Nucleus accumbens (tissue), 56 donors: Measurements from ENCODE around the gene TATDN2.

ENCODE experiments used
- DNase-seq, 56 donors: peaks; one replicate each; lab custom pipeline; 2025; lab: John Stamatoyannopoulos, UW

The TATDN2 gene

DNA sequence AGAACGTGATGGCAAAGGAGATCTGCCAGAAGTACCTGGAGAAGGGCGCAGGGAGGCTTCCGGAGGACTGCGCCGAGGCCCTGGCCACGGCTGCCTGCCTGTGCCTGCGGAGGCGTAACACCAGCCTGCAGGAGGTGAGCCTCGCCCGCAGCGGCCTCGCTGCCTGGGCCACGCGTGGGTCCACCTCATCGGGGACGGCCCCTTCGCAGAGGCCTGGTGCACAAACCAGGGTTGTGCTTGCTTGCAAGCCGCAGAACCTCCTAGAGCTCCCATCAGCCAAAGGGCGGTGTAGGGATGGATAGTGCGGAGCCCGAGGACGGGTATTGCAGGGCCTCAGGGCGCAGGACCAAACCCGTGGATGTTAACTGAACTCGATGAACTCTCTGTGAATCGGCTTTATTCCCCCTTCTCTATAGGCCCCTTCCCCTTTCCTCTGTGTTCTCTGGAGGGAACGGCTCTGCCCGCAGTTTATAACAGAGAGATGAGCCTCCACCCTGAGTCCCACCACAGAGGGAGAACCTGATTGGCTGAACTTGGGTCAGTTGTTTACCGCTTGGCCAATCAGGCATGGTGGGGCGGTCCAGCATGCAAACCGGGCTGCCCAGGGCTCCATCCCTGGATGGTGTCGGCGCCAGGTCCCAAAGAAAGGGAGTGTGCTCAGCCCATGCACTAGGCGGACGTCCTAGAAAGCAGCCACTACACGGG lies 13.6 kb upstream of the TATDN2 start:
- no peak for DNase-seq

DNA sequence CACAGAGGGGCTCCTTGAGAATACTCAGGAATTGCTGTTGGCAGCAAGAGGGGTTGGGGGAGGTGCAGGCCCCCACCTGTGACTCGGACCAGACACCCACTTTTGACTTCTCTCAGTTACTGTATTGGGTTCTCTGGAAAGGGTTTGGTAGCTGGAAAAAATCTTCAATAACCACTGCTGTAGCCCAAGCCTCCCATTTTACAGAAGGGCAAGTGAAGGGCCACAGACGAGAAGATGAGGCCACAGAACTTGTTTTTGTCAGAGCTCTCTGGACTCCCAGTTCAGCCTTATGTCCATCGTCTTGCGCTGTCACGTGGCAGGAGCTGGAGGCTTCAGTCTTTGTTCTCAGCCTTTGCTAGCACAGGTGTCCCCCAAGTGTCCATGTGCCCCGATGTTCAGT lies 12.7 kb upstream of the TATDN2 start:
- DNase-seq, result no peak

DNA sequence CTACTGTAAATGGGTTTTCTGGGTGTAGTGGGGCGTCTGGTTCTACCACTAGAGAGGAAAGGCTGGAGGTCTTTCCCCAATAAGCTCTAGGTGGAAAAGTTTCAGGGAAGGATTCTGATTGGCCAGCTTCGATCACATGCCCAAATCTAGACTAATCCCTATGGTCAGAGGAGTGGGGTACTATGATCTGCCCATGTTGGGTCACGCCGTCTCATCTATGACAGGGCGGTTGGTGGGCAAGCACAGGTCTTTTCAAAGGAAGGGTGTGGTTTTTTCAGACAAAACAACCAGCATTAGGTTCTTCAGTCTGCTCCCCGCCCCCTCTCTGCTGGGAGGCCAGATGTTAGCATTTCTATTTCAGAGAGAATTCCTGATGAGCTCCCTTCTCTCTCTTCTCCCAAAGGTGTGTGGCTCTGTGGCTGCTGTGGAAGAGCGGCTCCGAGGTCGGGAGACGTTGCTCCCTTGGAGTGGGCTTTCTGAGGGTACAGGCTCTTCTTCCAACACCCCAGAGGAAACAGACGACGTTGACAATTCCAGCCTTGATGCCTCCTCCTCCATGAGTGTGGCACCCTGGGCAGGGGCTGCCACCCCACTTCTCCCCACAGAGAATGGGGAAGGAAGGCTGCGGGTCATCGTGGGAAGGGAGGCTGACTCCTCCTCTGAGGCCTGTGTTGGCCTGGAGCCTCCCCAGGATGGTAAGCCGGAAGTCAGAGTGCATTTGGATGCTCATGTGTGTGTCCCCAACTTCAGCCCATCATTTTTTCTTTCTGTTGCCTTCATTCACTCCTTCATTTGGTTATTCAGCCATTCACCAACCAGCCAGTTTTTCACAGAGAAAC lies 9.7 kb upstream of the TATDN2 start:
- no peak for DNase-seq

DNA sequence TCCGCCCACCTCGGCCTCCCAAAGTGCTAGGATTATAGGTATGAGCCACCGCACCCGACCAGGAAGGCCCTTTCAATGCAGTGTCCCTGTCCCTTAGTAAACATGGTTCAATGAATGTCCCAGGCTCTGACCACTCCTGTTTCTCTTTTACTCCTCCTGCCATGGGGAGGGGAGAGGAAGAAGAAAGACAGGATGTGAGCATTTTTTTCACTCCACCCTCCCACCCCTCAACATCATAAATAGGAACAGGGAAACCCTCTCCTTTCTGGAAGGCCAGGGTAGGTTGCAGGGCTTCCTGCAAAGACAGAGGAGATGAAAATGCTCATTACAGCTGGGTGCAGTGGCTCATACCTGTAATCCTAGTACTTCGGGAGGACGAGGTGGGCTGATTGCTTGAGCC lies 7.5 kb upstream of the TATDN2 start:
- DNase-seq, result no peak

DNA sequence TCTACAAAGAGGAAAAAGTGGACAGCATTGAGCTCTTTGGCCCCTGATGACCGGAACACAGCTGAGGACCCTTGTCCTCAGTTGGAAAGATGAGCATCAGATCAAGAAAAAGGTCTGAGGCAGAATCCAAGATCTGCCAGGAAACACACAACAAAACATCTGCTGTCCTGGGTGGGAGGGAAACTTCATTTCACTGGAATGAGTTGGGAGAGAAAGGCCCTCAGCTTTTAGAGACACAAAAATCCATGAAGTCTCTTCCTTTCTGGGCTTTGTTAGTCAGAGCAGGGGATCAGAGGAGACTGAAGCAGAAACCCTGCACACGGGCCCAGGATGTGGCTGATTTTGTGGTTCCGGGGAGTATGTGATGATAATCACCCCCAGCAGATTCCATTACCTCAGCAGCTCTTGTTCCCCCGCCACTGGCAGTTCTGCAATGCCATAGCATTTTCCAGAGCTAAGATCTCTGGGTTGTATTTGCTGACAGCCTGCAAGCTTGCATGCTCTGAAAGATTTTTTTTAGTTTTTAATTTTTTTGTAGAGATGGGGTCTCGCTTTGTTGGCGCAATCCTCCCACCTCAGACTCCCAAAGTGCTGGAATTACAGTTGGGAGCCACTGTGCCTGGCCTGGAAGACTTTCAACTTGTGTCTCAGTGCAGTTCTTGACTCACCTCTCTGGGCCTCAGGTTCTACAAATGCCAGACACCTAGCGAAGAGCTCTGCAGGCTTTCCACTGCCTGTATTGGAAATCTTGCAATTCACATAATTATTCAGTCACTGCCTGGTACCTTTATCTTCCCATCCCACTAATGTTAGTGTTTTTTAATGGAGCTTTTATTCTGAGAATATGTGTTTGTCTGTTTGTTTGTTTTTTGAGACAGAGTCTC lies 5.8 kb upstream of the TATDN2 start:
- no peak for DNase-seq

DNA sequence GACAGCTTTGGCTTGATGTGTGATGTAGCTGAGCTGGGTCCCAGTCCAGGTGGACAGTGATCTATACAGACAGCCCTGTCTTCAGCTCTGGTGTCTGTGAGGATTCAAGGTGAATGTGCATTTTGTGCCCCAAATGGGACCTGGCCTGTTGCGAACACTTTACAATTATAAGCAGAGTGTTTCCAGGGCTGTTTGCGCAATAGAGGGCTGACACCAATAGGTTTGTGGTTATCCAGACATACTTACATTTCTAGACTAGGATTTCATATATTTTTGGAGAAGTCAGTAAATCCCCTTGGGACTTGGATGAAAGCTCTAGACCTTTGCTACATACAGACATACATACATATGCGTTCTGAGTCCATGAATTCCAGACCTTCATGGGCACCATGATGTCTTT lies 4.2 kb upstream of the TATDN2 start:
- no peak for DNase-seq

DNA sequence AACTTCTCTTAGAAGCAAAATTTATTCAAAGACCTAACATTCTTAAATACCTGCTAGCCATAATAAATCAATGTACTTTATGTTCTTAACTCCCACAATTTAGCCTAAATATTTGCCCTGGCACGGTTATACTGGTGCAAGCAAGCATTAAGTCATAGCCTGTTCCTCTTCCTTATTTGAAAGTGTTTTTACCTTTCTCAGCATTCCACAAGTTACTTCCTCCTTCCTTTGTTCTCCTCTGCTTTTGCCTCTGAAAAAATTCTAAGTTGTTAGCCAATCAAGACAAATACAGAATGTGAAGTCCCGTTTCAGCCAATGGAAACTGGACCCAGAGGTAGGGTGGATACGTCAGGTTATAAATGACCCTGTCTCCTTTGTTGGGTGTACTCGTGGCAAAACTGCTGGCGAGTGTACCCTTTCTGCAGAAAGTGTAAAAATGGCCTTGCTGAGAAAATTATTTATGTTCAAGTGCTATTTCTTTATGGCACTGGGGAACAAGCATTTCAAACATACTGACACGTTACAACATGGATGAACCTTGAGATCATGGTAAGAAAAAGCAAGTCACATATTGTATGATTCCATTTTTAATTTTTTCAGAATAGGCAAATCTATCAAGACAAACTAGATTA lies 3.1 kb upstream of the TATDN2 start:
- DNase-seq, result no peak

DNA sequence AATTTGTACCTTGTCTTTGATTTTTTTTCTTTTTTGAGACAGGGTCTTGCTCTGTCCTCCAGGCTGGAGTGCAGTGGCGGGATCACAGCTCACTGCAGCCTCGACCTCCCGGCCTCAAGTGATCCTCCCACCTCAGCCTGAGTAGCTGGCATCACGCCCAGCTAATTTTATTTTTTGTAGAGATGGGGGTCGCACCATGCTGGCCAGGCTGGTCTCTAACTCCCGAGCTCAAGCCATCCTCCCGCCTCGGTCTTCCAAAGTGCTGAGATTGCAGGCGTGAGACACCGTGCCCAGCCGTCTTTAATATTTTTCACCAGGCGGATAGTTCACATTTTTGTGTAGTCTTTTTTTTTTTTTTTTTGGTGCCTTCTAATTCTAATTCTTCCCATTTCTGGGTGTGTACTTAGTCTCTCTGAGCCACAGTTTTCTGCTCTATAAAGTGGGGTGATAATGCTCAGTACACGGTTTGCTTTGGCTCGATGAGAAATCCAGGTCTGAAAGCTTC lies 528 bp upstream of the TATDN2 start:
- no peak for DNase-seq

DNA sequence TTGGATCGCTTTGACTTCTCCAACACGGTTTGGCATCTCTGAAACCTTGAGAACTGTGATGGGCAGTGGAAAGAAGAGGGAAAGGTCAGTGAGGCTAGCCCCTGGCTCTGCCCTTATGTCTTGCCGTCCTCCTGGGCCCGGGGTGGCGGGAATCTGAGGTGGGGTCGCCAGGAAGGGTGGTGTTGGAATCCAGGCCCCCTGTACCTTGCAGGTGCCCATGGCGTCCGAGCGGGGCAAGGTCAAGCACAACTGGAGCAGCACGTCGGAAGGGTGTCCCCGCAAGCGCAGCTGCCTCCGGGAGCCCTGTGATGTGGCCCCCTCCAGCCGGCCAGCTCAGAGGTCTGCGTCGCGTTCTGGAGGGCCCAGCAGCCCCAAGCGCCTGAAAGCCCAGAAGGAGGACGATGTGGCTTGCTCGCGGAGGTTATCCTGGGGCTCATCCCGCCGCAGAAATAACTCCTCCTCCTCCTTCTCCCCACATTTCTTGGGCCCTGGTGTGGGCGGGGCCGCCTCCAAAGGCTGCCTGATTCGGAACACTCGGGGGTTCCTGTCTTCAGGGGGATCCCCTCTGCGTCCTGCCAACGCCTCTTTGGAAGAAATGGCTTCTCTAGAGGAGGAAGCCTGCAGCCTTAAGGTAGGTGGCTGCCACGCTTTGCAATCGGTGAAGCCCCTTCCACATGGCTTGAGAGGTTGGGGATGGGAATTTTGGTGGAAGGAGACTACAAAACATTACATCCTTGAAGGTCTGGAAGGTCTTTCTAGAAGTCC lies 907 bp downstream of the TATDN2 start:
- DNase-seq, result peak in 18 of 56 donors; percentile 7 to 41 (median 20)

DNA sequence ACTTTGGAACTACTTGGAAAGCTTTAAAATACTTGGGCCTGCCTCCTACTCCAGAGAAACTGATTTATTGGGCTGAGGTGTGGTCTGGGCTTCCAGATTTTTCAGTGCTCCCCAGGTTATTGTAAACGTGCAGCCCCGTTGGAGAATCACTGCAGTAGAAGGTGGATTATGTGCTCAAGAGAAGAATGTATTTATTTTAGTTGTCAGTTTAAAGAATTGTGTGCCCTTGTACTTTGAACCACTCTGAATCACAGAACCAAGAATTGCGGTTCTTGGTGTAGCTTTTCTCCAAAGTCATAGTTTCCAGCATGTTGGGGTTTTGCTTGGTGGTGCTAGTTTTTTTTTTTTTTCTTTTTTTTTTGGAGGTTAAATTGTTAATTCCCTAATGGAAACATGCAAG lies 1.6 kb downstream of the TATDN2 start:
- DNase-seq, result no peak

DNA sequence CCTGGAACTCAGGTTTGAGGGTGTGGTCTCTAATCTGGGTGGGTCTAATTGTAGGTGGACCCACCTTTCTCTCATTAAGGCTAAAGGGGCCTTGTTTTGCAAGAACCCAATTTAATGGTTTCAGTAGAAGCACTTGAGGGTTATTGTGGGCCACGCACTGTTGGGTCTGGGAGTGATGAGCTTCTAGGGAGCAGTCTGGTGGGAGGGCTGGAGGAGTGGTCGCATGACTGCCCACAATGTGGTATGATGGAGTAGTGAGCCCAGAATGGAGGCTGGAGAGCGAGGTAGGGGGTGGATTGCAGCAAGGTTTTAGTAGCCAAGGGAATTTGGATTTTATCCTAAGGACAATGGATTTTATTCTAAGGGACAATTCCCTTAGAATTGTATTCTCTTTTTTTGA lies 2.7 kb downstream of the TATDN2 start:
- no peak for DNase-seq

DNA sequence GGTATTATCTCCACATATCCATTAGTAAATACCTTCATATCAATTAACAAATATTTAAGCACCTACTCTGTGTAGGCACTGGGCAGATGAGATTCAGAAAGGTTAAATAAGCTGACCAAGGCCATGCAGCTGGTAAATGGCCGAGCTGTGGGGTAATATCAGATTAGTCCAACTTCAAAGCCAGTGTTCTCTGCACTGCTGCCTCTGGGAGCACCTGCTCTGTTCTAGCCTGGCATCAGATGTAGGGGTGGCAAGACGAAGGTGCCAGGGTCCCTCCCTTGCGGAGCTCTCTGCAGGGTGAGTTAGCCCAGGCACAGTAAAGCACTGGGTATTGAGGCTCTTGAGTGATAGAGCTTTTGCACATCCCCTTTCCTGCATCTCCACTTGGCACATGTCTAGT lies 5.5 kb downstream of the TATDN2 start:
- no peak for DNase-seq

DNA sequence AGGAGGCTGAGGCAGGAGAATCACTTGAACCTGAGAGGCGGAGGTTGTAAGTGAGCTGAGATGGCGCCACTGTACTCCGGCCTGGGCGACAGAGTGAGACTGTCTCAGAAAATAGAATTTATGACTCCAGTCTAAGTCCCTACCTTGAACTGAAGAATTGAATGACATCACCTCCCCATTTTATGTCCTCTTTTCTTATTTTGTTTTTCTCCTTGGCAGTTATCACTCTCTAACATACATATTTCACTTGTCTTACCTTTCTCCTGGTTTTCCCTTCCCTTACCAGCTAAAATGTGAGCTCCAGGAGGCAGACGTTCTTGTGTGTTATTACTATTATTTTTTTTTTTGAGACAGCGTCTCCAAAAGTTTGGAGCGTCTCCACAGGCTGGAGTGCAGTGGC lies 7.6 kb downstream of the TATDN2 start:
- no peak for DNase-seq

DNA sequence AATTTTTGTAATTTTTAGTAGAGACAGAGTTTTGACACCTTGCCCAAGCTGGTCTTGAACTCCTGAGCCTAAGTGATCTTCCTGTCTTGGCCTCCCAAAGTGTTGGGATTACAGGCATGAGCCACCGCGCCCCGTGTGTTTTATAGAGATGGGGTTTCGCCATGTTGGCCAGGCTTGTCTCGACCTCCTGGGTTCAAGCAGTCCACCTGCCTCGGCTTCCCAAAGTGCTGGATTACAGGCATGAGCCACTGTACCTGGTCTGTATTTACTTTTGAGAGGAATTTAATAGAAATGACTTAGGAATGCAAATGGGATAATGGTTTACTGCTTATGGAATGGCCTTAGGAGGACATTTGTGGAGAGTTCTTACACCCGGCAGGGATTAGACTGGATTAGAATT lies 10.8 kb downstream of the TATDN2 start:
- DNase-seq, result no peak

DNA sequence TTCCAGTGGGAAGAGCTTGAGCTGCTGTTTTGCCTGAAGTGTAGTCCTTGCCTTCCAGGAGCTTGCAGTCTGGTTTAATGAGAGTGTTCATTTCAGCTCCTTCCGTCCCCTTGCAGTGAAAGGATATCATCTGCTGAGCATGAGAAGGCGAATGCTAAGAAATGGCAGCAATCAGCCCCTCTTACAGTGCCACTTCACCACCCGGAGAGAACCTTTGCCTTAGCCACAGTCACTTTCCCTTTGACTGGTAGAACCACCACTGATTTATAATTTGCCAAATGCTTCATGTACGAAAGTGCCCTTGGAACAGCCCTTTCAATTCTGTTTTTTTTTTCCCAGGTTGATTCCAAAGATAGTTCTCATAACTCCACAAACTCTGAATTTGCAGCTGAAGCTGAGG lies 11.5 kb downstream of the TATDN2 start:
- no peak for DNase-seq

DNA sequence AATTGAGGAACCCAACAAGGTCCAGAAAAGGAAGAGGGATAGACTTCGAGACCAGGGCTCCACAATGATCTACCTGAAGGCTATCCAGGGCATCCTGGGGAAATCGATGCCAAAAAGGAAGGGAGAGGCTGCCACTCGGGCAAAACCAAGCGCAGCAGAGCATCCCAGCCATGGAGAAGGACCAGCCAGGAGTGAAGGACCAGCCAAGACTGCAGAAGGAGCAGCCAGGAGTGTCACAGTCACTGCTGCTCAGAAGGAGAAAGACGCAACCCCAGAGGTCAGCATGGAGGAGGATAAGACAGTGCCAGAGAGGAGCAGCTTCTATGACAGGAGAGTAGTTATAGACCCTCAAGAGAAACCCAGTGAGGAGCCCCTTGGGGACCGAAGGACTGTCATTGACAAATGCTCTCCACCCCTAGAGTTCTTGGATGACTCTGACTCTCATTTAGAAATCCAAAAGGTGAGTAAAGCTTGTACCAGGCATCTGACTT lies 12.0 kb downstream of the TATDN2 start:
- DNase-seq, result no peak

DNA sequence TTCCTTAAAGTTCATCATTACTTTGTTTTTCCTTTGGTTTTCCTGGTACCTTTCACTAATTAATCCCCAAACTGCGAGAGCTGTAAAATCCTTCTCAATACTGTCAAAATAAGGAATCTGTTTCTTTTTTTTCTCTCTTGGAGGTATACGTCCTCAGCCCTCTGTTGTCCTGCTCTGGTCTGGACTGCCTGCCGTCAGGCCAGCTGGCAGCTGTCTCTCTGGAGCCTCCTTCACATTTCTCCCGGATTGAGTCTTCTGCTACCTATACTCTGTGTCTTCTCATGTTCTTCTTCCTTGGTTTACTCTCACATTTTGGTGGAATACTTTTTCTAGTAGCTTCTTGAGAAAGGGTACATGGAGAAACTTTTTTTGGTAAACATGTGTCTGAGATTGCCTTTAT lies 13.8 kb downstream of the TATDN2 start:
- DNase-seq, result no peak

DNA sequence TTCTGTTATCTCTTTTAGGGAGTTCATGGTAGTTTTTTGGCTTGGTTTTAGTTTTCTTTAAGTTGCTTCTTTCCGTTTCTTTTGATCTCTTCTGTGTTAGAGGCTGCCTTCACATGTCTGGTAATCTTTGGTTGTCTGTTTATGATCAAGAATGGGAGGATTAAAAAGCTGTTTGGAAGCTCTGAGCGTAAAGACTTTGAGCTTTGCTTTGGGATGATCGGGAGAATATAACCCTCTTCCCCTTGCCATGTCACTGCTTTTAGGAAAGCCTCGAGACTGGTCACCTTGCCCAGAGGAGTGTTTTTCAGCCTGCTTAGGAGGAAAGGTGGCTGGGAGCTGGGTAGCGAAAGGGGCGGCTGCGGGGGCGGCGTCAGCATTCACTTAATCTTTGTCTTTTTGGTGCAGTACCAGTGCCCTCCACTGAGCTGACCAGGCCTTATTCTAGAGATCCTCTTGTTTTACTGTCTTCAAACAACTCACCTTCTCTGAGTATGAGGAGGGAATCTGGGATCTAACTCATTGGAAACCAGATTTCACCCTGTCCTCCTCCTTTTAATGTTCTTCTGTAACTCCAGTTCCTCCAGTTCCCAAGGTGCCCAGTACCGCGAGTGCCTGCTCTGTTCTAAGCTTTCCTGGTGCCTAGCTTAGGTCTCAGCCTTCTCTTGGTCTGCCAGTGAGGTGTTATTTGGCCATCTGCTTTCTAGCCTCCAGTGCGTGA lies 15.5 kb downstream of the TATDN2 start:
- no peak for DNase-seq

DNA sequence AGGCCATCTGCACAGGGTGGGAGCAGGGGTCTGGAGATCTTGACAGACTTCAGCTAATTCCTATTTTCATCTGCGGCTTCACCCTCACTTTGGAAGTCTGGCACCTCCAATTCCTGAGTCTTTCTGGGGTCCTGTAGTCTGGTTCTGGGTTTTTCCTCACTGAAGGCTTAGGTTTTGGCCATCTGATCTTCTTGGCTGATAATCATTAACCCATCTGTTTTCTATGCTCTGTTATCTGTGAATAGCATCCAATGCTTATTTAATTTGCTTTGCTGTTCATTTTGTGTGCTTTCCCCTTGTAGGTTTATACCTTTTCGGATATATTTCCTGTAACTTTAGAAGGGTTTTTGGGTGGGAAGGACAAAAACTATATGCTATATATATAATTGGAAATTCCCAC lies 17.6 kb downstream of the TATDN2 start:
- DNase-seq, result no peak
